SJSA1 (cell line): ENCODE data around the gene NXPH4. TPM values are rescaled to one million over a fixed set of nuclear protein-coding genes. Genes with fewer than 3 reads are reported as not detected.

Experiments
- DNase-seq, 2 experiments: peaks; one replicate each; pipeline ENCODE4 v3.0.0-alpha.2; 2015 to 2020; ENCODE audit warnings: low spot score in 2 of 2, low read depth in 1 of 2
- H3K27ac ChIP-seq: fragments of 250-450 bp; sonication (Bioruptor Pico); 2 replicates; pipeline ENCODE4 v1.5.1; 2020; ENCODE audit warnings: mild to moderate bottlenecking, moderate library complexity
- H3K27me3 ChIP-seq: fragments of 250-450 bp; sonication (Bioruptor Pico); replicated peaks from 2 replicates; pipeline ENCODE4 v1.5.1; 2020; ENCODE audit warnings: mild to moderate bottlenecking, moderate library complexity
- H3K36me3 ChIP-seq: fragments of 250-450 bp; sonication (Bioruptor Pico); 2 replicates; pipeline ENCODE4 v1.5.1; 2020; ENCODE audit warnings: mild to moderate bottlenecking
- H3K4me1 ChIP-seq: fragments of 250-450 bp; sonication (Bioruptor Pico); replicated peaks from 2 replicates; pipeline ENCODE4 v1.6.1; 2021; ENCODE audit warnings: mild to moderate bottlenecking
- H3K4me3 ChIP-seq: fragments of 250-450 bp; sonication (Bioruptor Pico); 2 replicates; pipeline ENCODE4 v1.5.1; 2020; ENCODE audit warnings: mild to moderate bottlenecking
- H3K9me3 ChIP-seq: fragments of 250-450 bp; sonication (Bioruptor Pico); replicated peaks from 2 replicates; pipeline ENCODE4 v1.5.1; 2020; ENCODE audit warnings: mild to moderate bottlenecking
- total RNA-seq: library from RNA; depleted of rRNA; stranded (reverse); fragments of >200 nt; shearing (Covaris generic); gene quantifications from 2 replicates; pipeline ENCODE4 v1.2.3, GENCODE V29; 2014

The NXPH4 gene
- total RNA-seq, 1 experiment from 2014 or later: 0.13 TPM

DNA sequence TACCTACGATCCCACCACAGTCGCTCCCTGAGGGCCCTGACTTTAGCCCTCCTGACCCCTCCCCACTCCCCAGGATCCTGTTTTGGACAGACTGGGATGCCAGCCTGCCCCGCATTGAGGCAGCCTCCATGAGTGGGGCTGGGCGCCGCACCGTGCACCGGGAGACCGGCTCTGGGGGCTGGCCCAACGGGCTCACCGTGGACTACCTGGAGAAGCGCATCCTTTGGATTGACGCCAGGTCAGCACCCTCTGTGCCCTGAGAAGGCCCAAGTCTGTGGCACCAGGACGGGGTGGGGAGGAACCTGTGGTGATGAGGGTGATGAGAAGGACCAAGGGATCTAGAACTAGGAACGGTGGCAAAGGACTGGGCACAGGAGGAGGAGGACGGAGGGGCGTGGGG lies 39.2 kb upstream of the NXPH4 start:
- Histone ChIP-seq H3K9me3 (no peaks in the 10 kb centered on the region; the same call in 1 of the 2 replicates), H3K27ac (no peak overlapping the region), H3K36me3 (peaks cover 86% of the 10 kb centered on the region), H3K4me1 (peaks cover 15% of the 10 kb centered on the region), H3K4me3 (no peak overlapping the region), H3K27me3 (no peaks in the 10 kb centered on the region)
- no peak for DNase-seq

- Histone ChIP-seq H3K4me3 (no peak overlapping the region), H3K27me3 (no peaks in the 10 kb centered on the region), H3K36me3 (peaks cover 80% of the 10 kb centered on the region), H3K9me3 (no peaks in the 10 kb centered on the region; the same call in 1 of the 2 replicates), H3K27ac (no peak overlapping the region), H3K4me1 (peaks cover 24% of the 10 kb centered on the region)
- DNase-seq: no peak
Observed at GRCh38 chr12:57178213-57178612, 38.4 kb upstream of the NXPH4 start.

GRCh38 chr12:57179331-57180086 lies 37.1 kb upstream of the NXPH4 start:
- Histone ChIP-seq H3K9me3 (no peaks in the 10 kb centered on the region; the same call in 1 of the 2 replicates), H3K4me3 (no peak overlapping the region), H3K27me3 (no peaks in the 10 kb centered on the region), H3K27ac (no peak overlapping the region), H3K36me3 (peaks cover 80% of the 10 kb centered on the region), H3K4me1 (peaks cover 25% of the 10 kb centered on the region)
- no peak for DNase-seq

- no peaks in the 10 kb centered on the region for H3K27me3 ChIP-seq
- no peak overlapping the region for H3K4me3 ChIP-seq
- H3K9me3 ChIP-seq: no peaks in the 10 kb centered on the region; the same call in 1 of the 2 replicates
- no peak overlapping the region for H3K27ac ChIP-seq
- no peak for DNase-seq
- H3K4me1 ChIP-seq: peaks cover 25% of the 10 kb centered on the region
- H3K36me3 ChIP-seq: peaks cover 84% of the 10 kb centered on the region
Observed at GRCh38 chr12:57180321-57180989, 36.1 kb upstream of the NXPH4 start.

- Histone ChIP-seq H3K4me1 (peaks cover 25% of the 10 kb centered on the region), H3K36me3 (peaks cover 84% of the 10 kb centered on the region), H3K9me3 (no peaks in the 10 kb centered on the region), H3K27me3 (no peaks in the 10 kb centered on the region), H3K4me3 (no peak overlapping the region), H3K27ac (no peak overlapping the region)
- no peak for DNase-seq
Observed at GRCh38 chr12:57181072-57181471, 35.5 kb upstream of the NXPH4 start.

DNA sequence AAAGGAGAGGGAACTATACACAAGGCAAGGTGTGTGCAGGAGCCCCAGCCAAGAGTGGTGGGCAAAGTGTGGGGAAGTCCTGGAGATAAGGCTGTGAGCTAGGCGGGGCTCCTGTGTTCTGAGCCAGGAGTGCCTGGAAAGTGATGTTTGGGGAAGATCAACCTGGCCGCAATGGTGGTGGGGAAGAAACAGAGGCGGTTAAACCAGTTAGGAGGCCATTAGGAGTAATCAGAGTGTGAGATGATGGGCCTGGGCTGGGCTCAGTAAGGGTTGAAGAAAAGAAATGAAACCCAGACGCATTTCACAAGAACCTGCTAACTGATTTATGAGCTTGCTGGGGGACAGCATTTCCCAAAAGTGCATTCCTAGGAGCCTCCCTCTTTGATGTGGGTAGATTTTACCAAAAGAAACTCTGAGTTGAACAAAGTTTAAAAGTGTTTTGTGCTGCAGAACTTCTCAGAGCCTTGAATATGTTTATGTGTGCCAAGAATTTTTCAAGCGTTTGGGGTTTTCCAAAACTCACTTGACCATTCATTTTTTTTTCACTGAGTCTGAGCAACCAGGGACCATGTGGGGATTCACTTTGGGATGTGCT lies 34.9 kb upstream of the NXPH4 start:
- Histone ChIP-seq H3K4me3 (no peak overlapping the region), H3K4me1 (peaks cover 25% of the 10 kb centered on the region), H3K9me3 (no peaks in the 10 kb centered on the region), H3K36me3 (peaks cover 84% of the 10 kb centered on the region), H3K27ac (no peak overlapping the region), H3K27me3 (no peaks in the 10 kb centered on the region)
- DNase-seq: peak in 1 of 2 experiments; percentile 21

- DNase-seq: peak; percentile 74 to 82
- Histone ChIP-seq H3K27ac (no peak overlapping the region), H3K4me3 (no peak overlapping the region), H3K36me3 (peaks cover 88% of the 10 kb centered on the region), H3K9me3 (no peaks in the 10 kb centered on the region), H3K27me3 (no peaks in the 10 kb centered on the region), H3K4me1 (peaks cover 25% of the 10 kb centered on the region)
Observed at GRCh38 chr12:57182918-57183575, 33.5 kb upstream of the NXPH4 start.

DNA sequence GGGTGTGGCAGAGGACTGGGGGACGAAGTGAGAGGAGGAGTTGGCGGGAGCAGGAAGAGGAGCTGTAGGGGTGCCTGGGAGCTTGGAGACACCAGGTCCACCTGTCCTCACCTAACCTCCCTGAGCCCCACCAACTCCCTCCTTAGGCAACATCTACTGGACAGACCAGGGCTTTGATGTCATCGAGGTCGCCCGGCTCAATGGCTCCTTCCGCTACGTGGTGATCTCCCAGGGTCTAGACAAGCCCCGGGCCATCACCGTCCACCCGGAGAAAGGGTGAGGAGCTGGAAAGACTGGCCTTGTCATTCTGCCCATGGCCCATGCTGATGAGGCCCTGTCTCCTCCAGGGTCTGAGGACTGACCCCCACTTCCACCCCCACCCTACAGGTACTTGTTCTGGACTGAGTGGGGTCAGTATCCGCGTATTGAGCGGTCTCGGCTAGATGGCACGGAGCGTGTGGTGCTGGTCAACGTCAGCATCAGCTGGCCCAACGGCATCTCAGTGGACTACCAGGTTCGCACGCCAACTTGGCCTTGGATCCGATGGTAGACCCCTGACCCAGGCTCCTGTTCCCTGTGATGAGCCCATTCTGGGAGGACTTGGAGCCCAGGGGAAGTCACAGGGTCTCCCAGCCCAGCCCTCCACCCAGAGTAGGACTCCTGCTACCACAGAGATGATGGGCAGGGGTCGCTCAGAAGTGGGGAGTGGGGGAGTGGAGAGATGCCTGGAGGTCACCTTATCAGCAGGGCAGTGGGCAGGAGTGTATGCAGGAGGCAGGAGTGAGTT lies 32.5 kb upstream of the NXPH4 start:
- H3K4me1 ChIP-seq: peaks cover 25% of the 10 kb centered on the region
- no peak for DNase-seq
- H3K9me3 ChIP-seq: no peaks in the 10 kb centered on the region
- H3K36me3 ChIP-seq: peaks cover 87% of the 10 kb centered on the region
- no peak overlapping the region for H3K27ac ChIP-seq
- H3K4me3 ChIP-seq: no peak overlapping the region
- H3K27me3 ChIP-seq: no peaks in the 10 kb centered on the region

DNA sequence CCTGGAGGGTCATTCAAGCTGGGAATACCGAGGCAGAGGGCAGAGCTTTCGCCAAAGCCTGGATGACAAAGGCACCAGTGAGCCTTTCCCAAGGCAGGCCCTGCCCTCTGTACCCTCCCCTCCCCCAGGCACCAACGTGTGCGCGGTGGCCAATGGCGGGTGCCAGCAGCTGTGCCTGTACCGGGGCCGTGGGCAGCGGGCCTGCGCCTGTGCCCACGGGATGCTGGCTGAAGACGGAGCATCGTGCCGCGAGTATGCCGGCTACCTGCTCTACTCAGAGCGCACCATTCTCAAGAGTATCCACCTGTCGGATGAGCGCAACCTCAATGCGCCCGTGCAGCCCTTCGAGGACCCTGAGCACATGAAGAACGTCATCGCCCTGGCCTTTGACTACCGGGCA lies 31.2 kb upstream of the NXPH4 start:
- Histone ChIP-seq H3K27me3 (no peaks in the 10 kb centered on the region), H3K36me3 (peaks cover 85% of the 10 kb centered on the region), H3K9me3 (no peaks in the 10 kb centered on the region), H3K27ac (no peak overlapping the region), H3K4me3 (no peak overlapping the region), H3K4me1 (peaks cover 25% of the 10 kb centered on the region)
- no peak for DNase-seq

- Histone ChIP-seq H3K9me3 (no peaks in the 10 kb centered on the region), H3K4me3 (no peak overlapping the region), H3K27me3 (no peaks in the 10 kb centered on the region), H3K36me3 (peaks cover 85% of the 10 kb centered on the region), H3K4me1 (peaks cover 23% of the 10 kb centered on the region), H3K27ac (no peak overlapping the region)
- DNase-seq: no peak
Observed at GRCh38 chr12:57185906-57186508, 30.6 kb upstream of the NXPH4 start.

- no peak for DNase-seq
- no peak overlapping the region for H3K4me3 ChIP-seq
- H3K27ac ChIP-seq: no peak overlapping the region
- no peaks in the 10 kb centered on the region for H3K9me3 ChIP-seq
- H3K27me3 ChIP-seq: no peaks in the 10 kb centered on the region
- peaks cover 90% of the 10 kb centered on the region for H3K36me3 ChIP-seq
- H3K4me1 ChIP-seq: peaks cover 9% of the 10 kb centered on the region
Observed at GRCh38 chr12:57187222-57188089, 29.1 kb upstream of the NXPH4 start.

DNA sequence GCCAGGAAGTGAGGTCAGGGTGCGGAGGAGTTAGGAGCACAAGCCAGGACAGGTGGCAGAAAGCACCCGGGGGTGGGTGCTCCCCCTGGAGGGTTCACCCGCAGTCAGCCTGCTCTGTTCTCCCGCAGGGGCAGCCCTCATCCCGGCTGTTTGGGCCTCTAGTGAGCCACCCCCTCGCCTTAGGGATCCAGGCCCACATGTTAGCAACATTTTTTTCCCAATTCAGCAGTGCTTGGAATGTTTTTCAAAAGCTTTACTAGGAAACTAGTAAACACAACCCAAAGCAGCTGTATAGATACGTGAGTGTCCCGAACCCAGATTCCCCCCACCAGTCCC lies 28.5 kb upstream of the NXPH4 start:
- Histone ChIP-seq H3K36me3 (peaks cover 95% of the 10 kb centered on the region), H3K27me3 (no peaks in the 10 kb centered on the region), H3K4me3 (no peak overlapping the region), H3K27ac (no peak overlapping the region), H3K9me3 (no peaks in the 10 kb centered on the region), H3K4me1 (peaks cover 3% of the 10 kb centered on the region)
- DNase-seq: no peak
